OCI-LY1 (cell line): ENCODE measurements around the gene SH3BGRL2.

Experiments used
- H2AFZ ChIP-seq: fragments of 200-600 bp; sonication (generic), shearing (Covaris generic); 2 replicates; pipeline ENCODE4 v1.6.0; 2014; ENCODE audit warnings: antibody characterized with exemption, mild to moderate bottlenecking, low read length
- H3F3A ChIP-seq: fragments of 200-600 bp; sonication (generic), shearing (Covaris generic); 2 replicates; pipeline ENCODE4 v1.6.0; 2014; ENCODE audit warnings: mild to moderate bottlenecking, antibody characterized with exemption, low read length, moderate library complexity; ENCODE audit not compliant: insufficient read depth
- H3K27ac ChIP-seq: fragments of 200-600 bp; sonication (generic); 2 replicates; pipeline ENCODE4 v1.5.1; 2014; ENCODE audit warnings: low read length, mixed run types, mild to moderate bottlenecking, low read depth; ENCODE audit not compliant: poor library complexity, severe bottlenecking
- H3K27me3 ChIP-seq: fragments of 200-600 bp; sonication (generic); 2 replicates; pipeline ENCODE4 v1.6.0; 2014; ENCODE audit warnings: antibody characterized with exemption, mild to moderate bottlenecking, low read length, moderate library complexity; ENCODE audit not compliant: insufficient read depth
- H3K36me3 ChIP-seq: fragments of 200-600 bp; sonication (generic); 2 replicates; pipeline ENCODE4 v1.6.1; 2014; ENCODE audit warnings: mild to moderate bottlenecking, antibody characterized with exemption, low read length, moderate library complexity, mixed read lengths; ENCODE audit not compliant: insufficient read depth
- H3K4me1 ChIP-seq: fragments of 200-600 bp; sonication (generic); 2 replicates; pipeline ENCODE4 v1.5.1; 2014; ENCODE audit warnings: mild to moderate bottlenecking, low read length, moderate library complexity; ENCODE audit not compliant: insufficient read depth, severe bottlenecking
- H3K4me2 ChIP-seq: fragments of 200-600 bp; sonication (generic), shearing (Covaris generic); 2 replicates; pipeline ENCODE4 v1.6.1; 2014; ENCODE audit warnings: low read length
- H3K4me3 ChIP-seq: fragments of 200-600 bp; sonication (generic); 2 replicates; pipeline ENCODE4 v1.5.1; 2014; ENCODE audit warnings: low read length, low read depth, mild to moderate bottlenecking, mixed read lengths; ENCODE audit not compliant: poor library complexity, severe bottlenecking
- H3K79me2 ChIP-seq: fragments of 200-600 bp; shearing (Covaris generic); 2 replicates; pipeline ENCODE4 v1.6.1; 2016; ENCODE audit warnings: mixed run types, low read length, mixed read lengths; ENCODE audit not compliant: insufficient read depth
- H3K9ac ChIP-seq: fragments of 200-600 bp; sonication (generic), shearing (Covaris generic); 2 replicates; pipeline ENCODE4 v1.6.1; 2014; ENCODE audit warnings: mild to moderate bottlenecking, low read length, mixed read lengths
- H3K9me2 ChIP-seq: fragments of 200-600 bp; sonication (generic), shearing (Covaris generic); 2 replicates; pipeline ENCODE4 v1.6.1; 2014; ENCODE audit warnings: low read depth, mild to moderate bottlenecking, low read length, mixed read lengths
- H3K9me3 ChIP-seq: fragments of 200-600 bp; shearing (Covaris generic); 2 replicates; pipeline ENCODE4 v1.6.1; 2014; ENCODE audit warnings: low read length, mixed read lengths
- H4K20me1 ChIP-seq: fragments of 200-600 bp; sonication (generic), shearing (Covaris generic); 2 replicates; pipeline ENCODE4 v1.6.0; 2016; ENCODE audit warnings: mild to moderate bottlenecking, low read length; ENCODE audit not compliant: insufficient read depth
- EZH2 ChIP-seq: fragments of 200-600 bp; sonication (generic), shearing (Covaris generic); IDR thresholded peaks from 2 replicates; pipeline ENCODE4 v1.8.0; 2017; ENCODE audit warnings: borderline replicate concordance, mixed run types, mild to moderate bottlenecking, antibody characterized with exemption, low read length, moderate library complexity, mixed read lengths
- TF ChIP-seq, protein P1 (sequence below): fragments of 200-600 bp; sonication (generic), shearing (Covaris generic); IDR thresholded peaks from 2 replicates; pipeline ENCODE4 v1.5.1; 2017; ENCODE audit warnings: mild to moderate bottlenecking, antibody characterized with exemption, low read length, moderate library complexity, mixed read lengths

SH3BGRL2 gene

DNA sequence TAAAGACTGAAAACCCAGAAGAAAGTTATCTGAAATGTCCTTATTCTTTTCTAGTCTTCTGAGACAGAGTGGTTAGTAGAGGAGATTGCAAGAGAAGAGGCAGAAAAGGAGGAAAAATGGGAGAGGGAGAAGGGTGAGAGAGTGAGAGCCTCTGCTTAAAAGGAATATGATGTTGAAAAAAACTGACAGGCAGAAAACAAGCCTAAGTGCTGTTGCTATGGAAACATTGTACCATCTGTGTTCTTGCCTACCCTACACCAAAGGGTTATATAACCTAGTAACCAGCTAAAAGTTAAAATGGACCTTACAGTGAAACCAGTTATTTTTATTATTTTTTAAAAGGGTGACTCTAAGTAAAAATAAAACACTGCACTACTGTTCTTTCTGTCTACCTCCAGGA lies 28.3 kb upstream of the SH3BGRL2 start:
- TF ChIP-seq, protein P1, sequence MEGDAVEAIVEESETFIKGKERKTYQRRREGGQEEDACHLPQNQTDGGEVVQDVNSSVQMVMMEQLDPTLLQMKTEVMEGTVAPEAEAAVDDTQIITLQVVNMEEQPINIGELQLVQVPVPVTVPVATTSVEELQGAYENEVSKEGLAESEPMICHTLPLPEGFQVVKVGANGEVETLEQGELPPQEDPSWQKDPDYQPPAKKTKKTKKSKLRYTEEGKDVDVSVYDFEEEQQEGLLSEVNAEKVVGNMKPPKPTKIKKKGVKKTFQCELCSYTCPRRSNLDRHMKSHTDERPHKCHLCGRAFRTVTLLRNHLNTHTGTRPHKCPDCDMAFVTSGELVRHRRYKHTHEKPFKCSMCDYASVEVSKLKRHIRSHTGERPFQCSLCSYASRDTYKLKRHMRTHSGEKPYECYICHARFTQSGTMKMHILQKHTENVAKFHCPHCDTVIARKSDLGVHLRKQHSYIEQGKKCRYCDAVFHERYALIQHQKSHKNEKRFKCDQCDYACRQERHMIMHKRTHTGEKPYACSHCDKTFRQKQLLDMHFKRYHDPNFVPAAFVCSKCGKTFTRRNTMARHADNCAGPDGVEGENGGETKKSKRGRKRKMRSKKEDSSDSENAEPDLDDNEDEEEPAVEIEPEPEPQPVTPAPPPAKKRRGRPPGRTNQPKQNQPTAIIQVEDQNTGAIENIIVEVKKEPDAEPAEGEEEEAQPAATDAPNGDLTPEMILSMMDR, result no peak
- no peak for TF ChIP-seq EZH2
- Histone ChIP-seq H3K4me3 (no peak overlapping the region), H3K9me2 (no peaks in the 10 kb centered on the region), H3K9me3 (no peaks in the 10 kb centered on the region), H3F3A (no peaks in the 10 kb centered on the region), H3K27me3 (no peaks in the 10 kb centered on the region), H4K20me1 (no peaks in the 10 kb centered on the region), H3K79me2 (no peaks in the 10 kb centered on the region), H2AFZ (no peak overlapping the region), H3K4me2 (no peak overlapping the region), H3K4me1 (no peaks in the 10 kb centered on the region), H3K27ac (no peak overlapping the region), H3K9ac (no peak overlapping the region), H3K36me3 (no peaks in the 10 kb centered on the region)

DNA sequence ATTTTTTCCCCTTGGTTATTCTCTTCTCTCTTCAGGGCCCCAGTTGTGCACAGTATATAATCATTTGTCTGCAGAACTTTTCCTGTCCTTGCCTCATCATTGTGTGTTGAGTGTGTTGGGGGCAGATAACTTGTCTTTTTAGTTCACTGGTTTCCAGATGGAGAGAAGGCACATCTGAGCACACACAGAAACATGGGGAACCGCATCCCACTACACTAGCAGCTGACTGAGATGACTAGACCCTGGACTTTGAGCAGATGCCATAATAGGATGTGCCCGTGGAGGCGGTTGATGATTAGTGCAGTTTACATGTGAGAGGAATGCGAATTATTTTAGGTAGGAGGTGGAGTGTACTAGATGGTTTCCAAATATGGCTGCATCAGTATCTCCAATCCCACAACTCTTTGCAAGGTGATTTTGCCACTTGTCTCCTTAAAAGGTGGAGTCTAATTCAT lies 26.5 kb upstream of the SH3BGRL2 start:
- Histone ChIP-seq H3K9me3 (no peaks in the 10 kb centered on the region), H3K9me2 (no peaks in the 10 kb centered on the region), H3K79me2 (no peaks in the 10 kb centered on the region), H3K27me3 (no peaks in the 10 kb centered on the region), H3K9ac (no peak overlapping the region), H3F3A (no peaks in the 10 kb centered on the region), H3K36me3 (no peaks in the 10 kb centered on the region), H3K4me1 (no peaks in the 10 kb centered on the region), H3K27ac (no peak overlapping the region), H3K4me3 (no peak overlapping the region), H2AFZ (no peak overlapping the region), H3K4me2 (no peak overlapping the region), H4K20me1 (no peaks in the 10 kb centered on the region)
- TF ChIP-seq, protein P1, result no peak
- TF ChIP-seq EZH2, result no peak

DNA sequence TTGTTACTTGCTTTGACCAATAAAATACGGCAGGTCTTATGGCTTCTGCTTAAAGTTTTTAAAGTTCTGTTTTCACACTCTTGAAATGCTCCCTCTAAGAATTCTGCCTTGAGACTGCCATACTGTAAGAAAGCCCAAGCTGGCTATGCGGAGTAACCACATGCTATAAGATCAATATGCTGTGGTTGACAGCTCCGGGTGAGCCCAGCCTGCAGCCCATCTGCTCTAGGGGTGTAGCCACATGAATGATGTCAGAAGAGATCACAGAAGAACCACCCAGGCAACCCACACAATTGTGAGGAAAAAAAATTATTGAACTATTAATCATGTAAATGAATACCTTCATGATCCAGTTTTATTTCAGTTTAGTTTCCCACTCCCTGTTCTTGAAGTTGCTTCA lies 26.1 kb upstream of the SH3BGRL2 start:
- Histone ChIP-seq H4K20me1 (no peaks in the 10 kb centered on the region), H3K9me2 (no peaks in the 10 kb centered on the region), H3F3A (no peaks in the 10 kb centered on the region), H3K9ac (no peak overlapping the region), H3K36me3 (no peaks in the 10 kb centered on the region), H3K27ac (no peak overlapping the region), H3K79me2 (no peaks in the 10 kb centered on the region), H3K4me2 (no peak overlapping the region), H2AFZ (no peak overlapping the region), H3K27me3 (no peaks in the 10 kb centered on the region), H3K4me3 (no peak overlapping the region), H3K9me3 (no peaks in the 10 kb centered on the region), H3K4me1 (no peaks in the 10 kb centered on the region)
- no peak for TF ChIP-seq EZH2
- TF ChIP-seq, protein P1, result no peak
